Measurements from ENCODE around the gene EDC4. TPM values are rescaled to one million over a fixed set of nuclear protein-coding genes. Genes with fewer than 3 reads are reported as not detected.
A peak's percentile ranks its signal among the peaks of the same experiment; 100 is the strongest.

The EDC4 gene
- total and polyA plus RNA-seq, 2 of the 13 experiments (the other 11 are each of a cell fraction or from before 2014, with no cell fraction given) = 51.4 to 59.1 TPM

GRCh38 chr16:67856927-67857546, 15.8 kb upstream of the EDC4 start (continued):
- TF ChIP-seq ZBTB26 (CRISPR knock-in tag; IDR thresholded peaks at IDR 0.05; ENCODE audit: borderline replicate concordance) (no peak), MTA1 (CRISPR knock-in tag; IDR thresholded peaks at IDR 0.05; ENCODE audit: borderline replicate concordance) (0 out of 2 replicates have a peak, but pooled peaks have one; percentile 22), IKZF4 (CRISPR knock-in tag; IDR thresholded peaks at IDR 0.05; ENCODE audit: borderline replicate concordance, low read depth, not compliant biosample characterization) (no peak), ZNF652 (CRISPR knock-in tag; IDR thresholded peaks at IDR 0.05; ENCODE audit: borderline replicate concordance, low read depth) (no peak), ZNF75D (CRISPR knock-in tag; IDR thresholded peaks at IDR 0.05; ENCODE audit: borderline replicate concordance) (no peak), KMT2A (CRISPR knock-in tag; IDR thresholded peaks at IDR 0.05) (no peak), ZNF326 (CRISPR knock-in tag; IDR thresholded peaks at IDR 0.05; ENCODE audit: borderline replicate concordance) (no peak), ZNF10 (CRISPR knock-in tag; IDR thresholded peaks at IDR 0.05; ENCODE audit: borderline replicate concordance, low read depth) (no peak), RFX1 (IDR thresholded peaks at IDR 0.05) (no peak), YEATS2 (CRISPR knock-in tag; IDR thresholded peaks at IDR 0.05; ENCODE audit: borderline replicate concordance) (no peak), MATR3 (CRISPR knock-in tag; IDR thresholded peaks at IDR 0.05) (no peak), ZNF589 (CRISPR knock-in tag; conservative IDR thresholded peaks at IDR 0.05) (no peak), ZNF44 (CRISPR knock-in tag; IDR thresholded peaks at IDR 0.05) (no peak), ZNF337 (CRISPR knock-in tag; IDR thresholded peaks at IDR 0.05; ENCODE audit: borderline replicate concordance, low read depth) (no peak), CENPX (CRISPR knock-in tag; IDR thresholded peaks at IDR 0.05) (no peak), AHR (CRISPR knock-in tag; IDR thresholded peaks at IDR 0.05) (peak; percentile 45; the same call in 1 of the 2 replicates), CREM (IDR thresholded peaks at IDR 0.05) (peak; percentile 21; the same call in 1 of the 2 replicates), CREM (CRISPR knock-in tag; IDR thresholded peaks at IDR 0.05) (no peak), NAIF1 (CRISPR knock-in tag; IDR thresholded peaks at IDR 0.05; ENCODE audit: borderline replicate concordance) (no peak), MIER3 (CRISPR knock-in tag; IDR thresholded peaks at IDR 0.05; ENCODE audit: borderline replicate concordance) (no peak), ZNF629 (CRISPR knock-in tag; conservative IDR thresholded peaks at IDR 0.05) (no peak), MBNL3 (CRISPR knock-in tag; conservative IDR thresholded peaks at IDR 0.05) (no peak), KDM1A (CRISPR knock-in tag; IDR thresholded peaks at IDR 0.05) (no peak), ZNF558 (CRISPR knock-in tag; IDR thresholded peaks at IDR 0.05; ENCODE audit: borderline replicate concordance) (no peak), HMG20B (CRISPR knock-in tag; conservative IDR thresholded peaks at IDR 0.05) (no peak), ARNTL (CRISPR knock-in tag; IDR thresholded peaks at IDR 0.05) (no peak), ZNF768 (CRISPR knock-in tag; IDR thresholded peaks at IDR 0.05) (peak; percentile 27; the same call in 1 of the 2 replicates), RARA (CRISPR knock-in tag; IDR thresholded peaks at IDR 0.05) (peak; percentile 82), KAT8 (CRISPR knock-in tag; IDR thresholded peaks at IDR 0.05) (no peak)
- TF ChIP-seq, protein P1, sequence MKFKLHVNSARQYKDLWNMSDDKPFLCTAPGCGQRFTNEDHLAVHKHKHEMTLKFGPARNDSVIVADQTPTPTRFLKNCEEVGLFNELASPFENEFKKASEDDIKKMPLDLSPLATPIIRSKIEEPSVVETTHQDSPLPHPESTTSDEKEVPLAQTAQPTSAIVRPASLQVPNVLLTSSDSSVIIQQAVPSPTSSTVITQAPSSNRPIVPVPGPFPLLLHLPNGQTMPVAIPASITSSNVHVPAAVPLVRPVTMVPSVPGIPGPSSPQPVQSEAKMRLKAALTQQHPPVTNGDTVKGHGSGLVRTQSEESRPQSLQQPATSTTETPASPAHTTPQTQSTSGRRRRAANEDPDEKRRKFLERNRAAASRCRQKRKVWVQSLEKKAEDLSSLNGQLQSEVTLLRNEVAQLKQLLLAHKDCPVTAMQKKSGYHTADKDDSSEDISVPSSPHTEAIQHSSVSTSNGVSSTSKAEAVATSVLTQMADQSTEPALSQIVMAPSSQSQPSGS (CRISPR knock-in tag; IDR thresholded peaks at IDR 0.05) = no peak
- TF ChIP-seq, protein P2, sequence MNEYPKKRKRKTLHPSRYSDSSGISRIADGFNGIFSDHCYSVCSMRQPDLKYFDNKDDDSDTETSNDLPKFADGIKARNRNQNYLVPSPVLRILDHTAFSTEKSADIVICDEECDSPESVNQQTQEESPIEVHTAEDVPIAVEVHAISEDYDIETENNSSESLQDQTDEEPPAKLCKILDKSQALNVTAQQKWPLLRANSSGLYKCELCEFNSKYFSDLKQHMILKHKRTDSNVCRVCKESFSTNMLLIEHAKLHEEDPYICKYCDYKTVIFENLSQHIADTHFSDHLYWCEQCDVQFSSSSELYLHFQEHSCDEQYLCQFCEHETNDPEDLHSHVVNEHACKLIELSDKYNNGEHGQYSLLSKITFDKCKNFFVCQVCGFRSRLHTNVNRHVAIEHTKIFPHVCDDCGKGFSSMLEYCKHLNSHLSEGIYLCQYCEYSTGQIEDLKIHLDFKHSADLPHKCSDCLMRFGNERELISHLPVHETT (CRISPR knock-in tag; conservative IDR thresholded peaks at IDR 0.05) = no peak
